Keratinocyte (primary cell): ENCODE results near the gene SQSTM1. TPM values are rescaled to one million over a fixed set of nuclear protein-coding genes. Genes with fewer than 3 reads are reported as not detected.

ENCODE experiments used
- DNase-seq: peaks from one replicate; pipeline ENCODE4 v3.0.0-alpha.2; 2011; ENCODE audit warnings: low read depth, missing footprints, low spot score
- FAIRE-seq: peaks from 2 replicates; lab custom pipeline; 2011; peaks lifted over from hg19 to GRCh38; lab: Jason Lieb, UNC
- H2AFZ ChIP-seq: 2 replicates; pipeline ENCODE4 v1.6.0; 2012; ENCODE audit warnings: low read length, control low read depth, inconsistent platforms; ENCODE audit not compliant: control insufficient read depth
- H3K27ac ChIP-seq: 2 replicates; pipeline ENCODE4 v1.5.1; 2011; ENCODE audit warnings: low read length; ENCODE audit not compliant: control insufficient read depth, insufficient read depth
- H3K27me3 ChIP-seq: 3 replicates; pipeline ENCODE4 v1.6.0; 2011; ENCODE audit warnings: low read length; ENCODE audit not compliant: control insufficient read depth, insufficient read depth; ENCODE audit errors: extremely low read depth
- H3K36me3 ChIP-seq, 2 experiments: 2 replicates in 1 of 2; 3 replicates in 1 of 2; pipeline ENCODE4 v1.5.1; 2011; ENCODE audit warnings: low read length in 2 of 2, mild to moderate bottlenecking in 1 of 2; ENCODE audit not compliant: control insufficient read depth in 2 of 2, insufficient read depth in 2 of 2; ENCODE audit errors: extremely low read depth in 1 of 2
- H3K4me1 ChIP-seq: 3 replicates; pipeline ENCODE4 v1.5.1; 2011; ENCODE audit warnings: low read length; ENCODE audit not compliant: control insufficient read depth, insufficient read depth; ENCODE audit errors: extremely low read depth
- H3K4me2 ChIP-seq: 3 replicates; pipeline ENCODE4 v1.6.0; 2011; ENCODE audit warnings: low read depth, low read length; ENCODE audit not compliant: control insufficient read depth, insufficient read depth; ENCODE audit errors: extremely low read depth
- H3K4me3 ChIP-seq, 3 experiments: fragments of 200-600 bp in 1 of 3; sonication (generic) in 1 of 3; 2 replicates in 2 of 3; 3 replicates in 1 of 3; pipeline ENCODE4 v1.5.1; 2011 to 2016; ENCODE audit warnings: low read length in 3 of 3, mild to moderate bottlenecking in 3 of 3, control low read depth in 2 of 3, inconsistent platforms in 1 of 3, low read depth in 1 of 3, mixed read lengths in 1 of 3, mixed run types in 1 of 3, moderate library complexity in 1 of 3; ENCODE audit not compliant: control insufficient read depth in 2 of 3, insufficient read depth in 2 of 3; ENCODE audit errors: extremely low read depth in 1 of 3
- H3K79me2 ChIP-seq: 2 replicates; pipeline ENCODE4 v1.6.0; 2012; ENCODE audit warnings: low read length; ENCODE audit not compliant: control insufficient read depth, insufficient read depth
- H3K9ac ChIP-seq: 3 replicates; pipeline ENCODE4 v1.6.0; 2011; ENCODE audit warnings: low read length; ENCODE audit not compliant: control insufficient read depth, insufficient read depth; ENCODE audit errors: extremely low read depth
- H3K9me1 ChIP-seq: 3 replicates; pipeline ENCODE4 v1.6.0; 2011; ENCODE audit warnings: low read length; ENCODE audit not compliant: control insufficient read depth, insufficient read depth; ENCODE audit errors: extremely low read depth
- H3K9me3 ChIP-seq: 2 replicates; pipeline ENCODE4 v1.5.1; 2012; ENCODE audit warnings: low read depth, low read length; ENCODE audit not compliant: control insufficient read depth
- H4K20me1 ChIP-seq: 3 replicates; pipeline ENCODE4 v1.6.0; 2011; ENCODE audit warnings: low read length; ENCODE audit not compliant: control insufficient read depth, insufficient read depth; ENCODE audit errors: extremely low read depth
- CTCF ChIP-seq, 3 experiments: IDR thresholded peaks in 1 of 3; conservative IDR thresholded peaks in 1 of 3; optimal IDR thresholded peaks in 1 of 3; 2 replicates in 2 of 3; 3 replicates in 1 of 3; pipeline versions ENCODE3 to v1.5.1; 2011; ENCODE audit warnings: low read length in 3 of 3, mild to moderate bottlenecking in 3 of 3, moderate library complexity in 2 of 3, control low read depth in 1 of 3, inconsistent platforms in 1 of 3; ENCODE audit not compliant: insufficient read depth in 2 of 3; ENCODE audit errors: extremely low read depth in 1 of 3
- EZH2 ChIP-seq: IDR thresholded peaks from one replicate; pipeline ENCODE4 v1.6.1; 2012; ENCODE audit warnings: inconsistent platforms, mild to moderate bottlenecking, low read length, moderate library complexity
- dilution Hi-C: fragments of 300-500 bp; cut with MboI; formaldehyde crosslinking; loops from one replicate; pipeline ENCODE4 v1.7.0; 2020; ENCODE audit warnings: low sequenced_read_pairs; ENCODE audit not compliant: extremely low pct_ligation_motif_present
- polyA plus RNA-seq, 5 experiments: library from polyadenylated mRNA; depleted of rRNA in 3 of 5; stranded (reverse) in 3 of 5; stranded (forward) in 1 of 5; unstranded in 1 of 5; fragments of >200 nt; gene quantifications; 1 replicate in 1 of 5; 2 replicates in 3 of 5; 3 replicates in 1 of 5; pipeline versions ENCODE4 v1.2.1 to v1.2.3, GENCODE V29; 2011 to 2012; ENCODE audit warnings: missing spikeins in 2 of 5, low read depth in 1 of 5, low replicate concordance in 1 of 5

The SQSTM1 gene
- polyA plus RNA-seq, 1 donor (not counting 4 experiments of a cell fraction or from before 2014, with no cell fraction given): 75.7 TPM

GRCh38 chr5:179817470-179817840 is 3.2 kb upstream of the SQSTM1 start:
- H3K36me3 ChIP-seq: peaks cover 5% of the 10 kb centered on the region in 2 experiments
- no peak for DNase-seq
- peak overlapping the region; percentile 22 for H3K9ac ChIP-seq
- peaks cover 32% of the 10 kb centered on the region for H3K4me1 ChIP-seq
- no peaks in the 10 kb centered on the region for H3K9me3 ChIP-seq
- peaks cover 16% of the 10 kb centered on the region for H3K79me2 ChIP-seq
- no peaks in the 10 kb centered on the region for H3K27me3 ChIP-seq
- dilution Hi-C loops: no loop called here
- peaks cover 7% of the 10 kb centered on the region for H4K20me1 ChIP-seq
- no peak overlapping the region for H3K4me3 ChIP-seq
- H3K9me1 ChIP-seq: no peaks in the 10 kb centered on the region
- H3K4me2 ChIP-seq: peak overlapping the region; percentile 6
- FAIRE-seq: no peak
- TF ChIP-seq CTCF (optimal IDR thresholded peaks at IDR 0.05 in 1 of 3, IDR thresholded peaks at IDR 0.05 in 1 of 3, conservative IDR thresholded peaks at IDR 0.05 in 1 of 3; ENCODE audit: extremely low read depth in 1 of 3, insufficient read depth in 2 of 3, low read length in 3 of 3): no peak
- TF ChIP-seq EZH2: no peak
- H2AFZ ChIP-seq: no peak overlapping the region
- H3K27ac ChIP-seq: no peak overlapping the region

GRCh38 chr5:179817890-179818745 is 2.6 kb upstream of the SQSTM1 start:
- peaks cover 12% of the 10 kb centered on the region for H4K20me1 ChIP-seq
- DNase-seq: no peak
- peaks cover 5 to 11% of the 10 kb centered on the region in 2 experiments for H3K36me3 ChIP-seq
- no peak overlapping the region for H3K4me3 ChIP-seq
- no peaks in the 10 kb centered on the region for H3K27me3 ChIP-seq
- peak overlapping the region; percentile 69 for H3K4me2 ChIP-seq
- H3K9me3 ChIP-seq: no peaks in the 10 kb centered on the region
- no peak for FAIRE-seq
- H2AFZ ChIP-seq: peak overlapping the region; percentile 58
- H3K9ac ChIP-seq: peak overlapping the region; percentile 93
- TF ChIP-seq CTCF (optimal IDR thresholded peaks at IDR 0.05 in 1 of 3, IDR thresholded peaks at IDR 0.05 in 1 of 3, conservative IDR thresholded peaks at IDR 0.05 in 1 of 3; ENCODE audit: extremely low read depth in 1 of 3, insufficient read depth in 2 of 3, low read length in 3 of 3): no peak
- no peak for TF ChIP-seq EZH2
- no peaks in the 10 kb centered on the region for H3K9me1 ChIP-seq
- H3K27ac ChIP-seq: peak overlapping the region; percentile 87
- dilution Hi-C loops: no loop called here
- peaks cover 32% of the 10 kb centered on the region for H3K4me1 ChIP-seq
- H3K79me2 ChIP-seq: peaks cover 19% of the 10 kb centered on the region
